DMS79 treated with DMSO at 0.1 percent for 48 hours (cell line): Measurements from ENCODE around the gene HOXA10.

Source experiments
- DNase-seq: peaks from one replicate; lab custom pipeline; 2025; lab: John Stamatoyannopoulos, UW

The HOXA10 gene

DNA sequence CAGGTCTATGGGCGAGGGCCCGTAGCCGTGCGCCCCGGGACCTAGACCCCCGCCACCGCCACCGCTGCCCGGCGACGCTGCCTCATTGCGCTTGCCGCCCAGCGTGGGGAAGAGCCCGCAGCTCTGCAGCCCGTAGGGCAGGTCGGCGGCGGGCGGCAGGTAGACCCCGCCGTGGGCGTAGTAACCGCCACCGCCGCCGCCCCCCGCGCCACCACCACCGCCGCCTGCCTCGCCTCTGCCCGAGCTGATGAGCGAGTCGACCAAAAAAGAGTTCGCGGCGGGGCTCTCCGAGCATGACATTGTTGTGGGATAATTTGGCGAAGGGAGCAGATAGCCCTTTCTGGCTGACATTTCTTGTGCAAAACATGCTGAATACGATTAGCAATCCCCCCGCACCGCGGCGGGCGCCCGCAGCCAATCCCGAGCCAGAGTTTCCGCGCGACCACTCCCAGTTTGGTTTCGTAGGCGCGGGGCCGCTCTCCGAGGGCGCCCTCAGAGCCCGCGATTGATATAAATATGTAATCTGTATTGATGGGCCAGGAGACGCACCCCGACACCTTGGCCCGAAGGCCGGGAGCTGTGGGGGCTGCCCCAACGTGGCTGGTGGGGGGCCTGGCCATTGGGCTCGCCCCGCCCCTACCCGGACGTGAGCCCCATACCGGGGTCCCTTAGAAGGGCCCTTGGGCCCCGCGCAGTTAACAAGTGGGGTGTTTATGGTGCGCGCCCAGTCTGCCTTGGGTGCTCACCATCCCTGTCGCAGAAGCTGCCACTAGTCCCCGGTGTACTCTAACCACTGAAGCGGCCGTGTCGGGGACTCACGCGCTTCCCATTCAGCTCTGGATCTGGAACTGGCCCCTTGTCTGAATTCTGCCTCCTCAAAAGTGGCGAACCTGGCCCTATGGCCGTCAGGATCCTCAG is at the start of gene HOXA10:
Gene HOXA10, minus strand, starts transcription at position 365 of the 918 bp plus-strand sequence. Its CDS starts 14 bp downstream, at position 351.
- no peak for DNase-seq

- DNase-seq, result no peak
Measured at GRCh38 chr7:27221201-27221797, 47.2 kb upstream of the HOXA10 start.

GRCh38 chr7:27220440-27220955 is 46.4 kb upstream of the HOXA10 start:
- no peak for DNase-seq

DNA sequence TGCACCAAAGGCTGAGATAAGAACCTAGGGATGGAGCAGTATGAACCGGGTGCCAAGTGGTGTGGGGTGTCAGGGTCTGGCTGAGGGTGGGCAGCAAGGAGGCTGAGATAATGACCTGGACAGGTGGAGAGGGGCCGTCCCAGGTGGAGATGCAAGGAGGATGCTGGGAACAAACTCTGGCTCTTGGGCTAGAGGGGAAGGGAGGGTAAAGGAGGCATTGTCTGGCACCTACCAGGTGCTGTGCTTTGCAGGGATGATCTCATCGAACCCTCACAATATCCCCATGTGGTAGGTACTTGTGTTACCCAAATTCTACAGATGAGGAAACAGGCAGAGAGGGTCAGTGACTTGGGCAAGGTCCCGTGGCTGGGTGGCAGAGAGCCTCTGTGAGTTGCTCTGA is 45.7 kb upstream of the HOXA10 start:
- DNase-seq, result no peak

- DNase-seq, result no peak
Measured at GRCh38 chr7:27217951-27218350, 43.8 kb upstream of the HOXA10 start.

- no peak for DNase-seq
Measured at GRCh38 chr7:27215356-27215755, 41.2 kb upstream of the HOXA10 start.

DNA sequence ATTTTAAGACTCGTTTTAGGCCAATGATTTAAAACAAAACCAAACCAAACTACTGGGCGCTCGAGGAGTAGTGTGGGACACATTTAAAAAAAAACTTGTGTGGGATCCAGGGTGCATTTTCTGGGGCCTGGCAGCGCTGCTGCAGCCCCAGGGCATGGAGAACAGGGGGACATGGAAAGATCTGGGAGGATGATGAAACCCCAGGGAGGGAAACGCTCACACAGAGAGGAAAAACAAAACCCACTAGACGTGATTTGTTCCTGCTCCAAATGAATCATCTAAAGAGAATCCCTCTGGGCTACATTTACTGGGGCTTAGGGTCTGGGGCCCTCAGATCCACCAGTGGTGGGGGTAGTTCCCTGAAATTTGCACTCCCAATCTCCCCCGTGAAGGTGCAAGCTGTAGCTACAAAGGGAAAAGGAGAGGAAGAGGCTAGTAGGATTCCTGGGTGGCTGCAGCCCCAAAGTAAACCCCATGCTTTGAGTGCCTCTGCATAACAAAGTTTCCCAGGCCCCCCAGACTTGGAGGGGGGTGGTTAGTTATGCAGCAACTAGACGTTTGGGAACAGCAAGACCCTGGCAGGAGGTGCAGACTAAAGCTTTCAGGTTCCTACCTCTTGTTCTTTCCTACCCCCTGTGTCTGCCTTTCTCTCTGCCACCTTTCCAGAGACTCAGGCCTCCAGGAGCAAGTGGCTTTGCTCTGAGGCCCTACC is 40.3 kb upstream of the HOXA10 start:
- DNase-seq, result no peak

- DNase-seq, result no peak
Measured at GRCh38 chr7:27213433-27214238, 39.5 kb upstream of the HOXA10 start.

DNA sequence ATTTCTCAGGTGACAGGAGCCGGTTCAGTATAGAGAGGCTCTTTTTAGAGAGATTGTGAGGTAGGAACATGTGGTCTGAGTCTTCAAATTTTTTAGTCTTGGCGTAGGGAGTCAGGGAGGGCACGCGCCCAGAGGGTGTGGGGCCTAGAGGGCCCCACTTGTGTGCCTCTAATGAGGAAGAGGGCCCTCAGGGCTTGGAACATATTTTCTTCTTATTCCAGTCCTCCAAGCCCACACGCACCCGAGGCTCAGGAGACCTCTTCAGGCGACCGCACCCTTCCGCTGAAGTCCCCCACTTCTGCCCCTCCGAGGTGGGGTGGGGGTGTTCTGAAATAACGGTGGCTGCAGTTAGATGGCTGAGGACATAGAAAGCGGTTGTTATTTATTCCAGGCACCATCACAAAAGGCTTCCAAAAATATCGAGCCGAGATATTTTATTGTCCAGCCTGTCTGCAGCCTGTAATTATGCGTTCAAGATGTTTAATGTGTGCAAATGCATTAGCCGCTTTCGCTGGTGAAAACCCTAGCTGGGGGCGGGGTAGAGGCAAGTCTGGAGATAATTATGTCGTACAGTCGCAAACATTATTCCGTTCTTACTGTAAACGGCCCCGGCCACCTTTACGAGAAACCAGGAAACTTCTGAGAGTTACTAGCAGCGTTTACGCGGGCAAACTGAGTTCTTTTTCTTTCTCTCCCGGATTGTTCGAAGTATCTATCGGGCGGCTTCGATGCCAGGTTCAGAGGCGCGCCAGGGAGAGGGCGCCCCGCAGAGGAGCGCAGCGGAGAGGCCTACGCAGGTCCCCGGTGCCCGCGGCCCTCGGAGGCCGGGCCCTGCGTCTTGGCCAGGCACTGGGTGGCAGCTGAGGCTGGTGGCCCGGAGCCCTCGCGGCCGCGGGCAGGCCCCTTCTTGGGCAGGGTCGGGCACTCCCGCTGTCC is 38.6 kb upstream of the HOXA10 start:
- no peak for DNase-seq

DNA sequence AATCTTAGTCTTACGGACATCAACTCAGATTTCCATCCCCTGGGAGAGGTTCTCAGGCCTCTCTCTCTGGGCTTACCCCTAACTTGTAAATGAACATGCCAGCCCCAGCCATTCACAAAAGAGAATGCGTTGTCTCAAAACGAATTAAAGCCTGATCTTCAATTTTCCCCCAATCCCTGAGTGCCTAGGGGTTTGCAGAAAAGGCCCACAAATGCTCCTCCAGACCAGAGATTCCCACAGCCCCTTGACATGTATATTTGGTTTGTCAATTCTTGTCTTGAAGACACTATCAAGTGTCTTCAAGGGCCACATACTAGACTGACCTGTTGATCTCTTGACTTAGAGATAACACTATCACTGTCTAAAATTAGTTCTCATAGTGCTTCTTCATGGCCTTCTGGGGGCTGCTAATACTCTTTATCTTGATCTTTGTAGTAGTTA is 37.7 kb upstream of the HOXA10 start:
- no peak for DNase-seq

DNA sequence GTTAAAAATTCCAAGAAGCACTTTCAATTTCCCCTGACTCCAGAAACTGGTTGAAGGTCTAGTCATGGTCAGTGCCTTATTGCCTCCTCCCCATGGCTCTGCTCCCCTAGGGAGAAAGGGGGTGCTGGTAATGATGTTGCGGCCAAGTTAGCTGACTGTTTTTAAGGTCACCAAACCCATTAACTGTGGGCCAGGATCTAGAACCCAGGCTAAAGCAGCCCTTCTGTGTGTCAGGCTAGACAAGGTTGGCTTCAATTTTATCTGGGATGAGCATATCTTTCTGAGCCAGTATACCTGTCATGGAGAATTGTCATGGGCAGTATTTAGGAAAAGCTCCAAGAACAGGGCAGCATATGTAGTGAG is 36.9 kb upstream of the HOXA10 start:
- no peak for DNase-seq

DNA sequence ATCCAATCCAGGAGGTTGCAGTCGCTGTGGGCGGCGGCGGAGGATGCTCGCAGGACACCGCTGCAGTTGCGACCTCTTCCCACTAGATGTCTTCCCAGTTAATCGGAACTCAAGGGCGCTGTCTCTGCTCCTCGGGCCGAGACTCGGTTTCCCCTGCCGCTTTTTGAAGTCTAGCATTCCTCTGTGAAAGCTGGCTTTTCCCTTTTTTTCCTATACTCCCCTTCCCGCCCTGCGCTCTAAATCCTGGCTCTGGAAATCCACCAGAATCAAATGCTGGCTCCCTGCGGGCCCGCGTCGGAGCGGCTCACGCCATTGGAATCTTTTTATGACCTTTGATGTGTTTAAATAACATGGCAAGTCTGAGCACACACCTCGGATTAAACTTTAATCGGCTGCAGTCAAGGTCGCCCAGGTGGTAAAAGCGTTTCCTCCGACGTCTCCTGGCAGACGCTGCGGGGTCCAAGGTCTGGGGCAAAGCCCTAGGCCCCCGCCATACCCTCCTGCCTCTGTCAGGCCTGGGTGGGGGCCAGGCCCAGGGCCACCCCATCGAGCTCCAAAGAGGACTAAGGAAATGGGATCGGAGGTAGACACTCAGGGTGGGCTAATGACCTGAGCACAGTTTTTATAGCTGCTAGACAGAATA is 36.4 kb upstream of the HOXA10 start:
- DNase-seq, result no peak

GRCh38 chr7:27209933-27210440 is 35.9 kb upstream of the HOXA10 start:
- no peak for DNase-seq

- no peak for DNase-seq
Measured at GRCh38 chr7:27208998-27209397, 34.9 kb upstream of the HOXA10 start.

- DNase-seq, result no peak
Measured at GRCh38 chr7:27207348-27207985, 33.3 kb upstream of the HOXA10 start.

DNA sequence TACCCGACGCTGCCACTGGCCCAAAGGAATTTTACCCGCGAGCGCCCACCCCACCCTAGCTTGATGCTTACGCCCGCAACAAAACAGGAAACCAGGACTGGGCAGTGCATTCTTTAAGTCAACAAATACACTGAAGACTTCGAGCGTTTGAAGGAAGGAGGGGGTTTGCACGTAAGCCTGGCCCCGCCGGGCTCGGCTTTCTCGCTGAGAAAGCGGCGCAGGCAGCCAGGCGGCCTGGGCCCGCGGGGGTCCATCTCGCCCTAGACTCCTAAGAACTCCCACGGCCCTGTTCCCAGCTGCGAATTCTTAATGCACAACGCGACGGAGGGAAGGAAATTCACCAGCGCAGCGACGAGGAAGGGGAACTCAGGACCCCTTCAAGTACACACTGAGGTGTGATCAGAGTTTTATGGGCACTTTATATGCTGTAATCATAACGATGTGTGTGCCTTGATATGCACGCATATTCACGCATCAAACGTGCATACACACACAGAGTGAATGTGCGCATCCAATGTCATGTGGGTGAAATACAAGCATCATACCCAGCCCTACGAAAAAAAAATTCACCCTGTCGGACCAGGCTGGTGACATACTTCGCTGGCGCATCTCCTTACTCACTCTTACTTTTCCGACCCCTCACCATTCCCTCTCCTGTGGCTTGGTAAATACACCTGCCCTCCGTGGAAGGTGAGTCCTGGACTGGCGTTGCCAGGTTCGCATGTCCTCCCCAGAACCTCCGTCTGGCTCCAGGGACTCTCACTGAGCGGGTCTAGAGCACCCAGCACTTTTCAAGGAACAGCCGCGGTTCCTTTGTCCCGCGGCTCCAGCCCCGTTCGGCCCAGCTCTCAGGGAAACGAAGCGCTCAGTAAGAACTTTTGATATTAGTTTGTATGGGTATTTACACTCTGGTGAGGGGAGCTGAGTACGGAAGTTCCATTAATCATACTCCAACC is 31.5 kb upstream of the HOXA10 start:
- DNase-seq, result no peak

GRCh38 chr7:27204851-27205322 is 30.8 kb upstream of the HOXA10 start:
- DNase-seq, result peak; percentile 11

DNA sequence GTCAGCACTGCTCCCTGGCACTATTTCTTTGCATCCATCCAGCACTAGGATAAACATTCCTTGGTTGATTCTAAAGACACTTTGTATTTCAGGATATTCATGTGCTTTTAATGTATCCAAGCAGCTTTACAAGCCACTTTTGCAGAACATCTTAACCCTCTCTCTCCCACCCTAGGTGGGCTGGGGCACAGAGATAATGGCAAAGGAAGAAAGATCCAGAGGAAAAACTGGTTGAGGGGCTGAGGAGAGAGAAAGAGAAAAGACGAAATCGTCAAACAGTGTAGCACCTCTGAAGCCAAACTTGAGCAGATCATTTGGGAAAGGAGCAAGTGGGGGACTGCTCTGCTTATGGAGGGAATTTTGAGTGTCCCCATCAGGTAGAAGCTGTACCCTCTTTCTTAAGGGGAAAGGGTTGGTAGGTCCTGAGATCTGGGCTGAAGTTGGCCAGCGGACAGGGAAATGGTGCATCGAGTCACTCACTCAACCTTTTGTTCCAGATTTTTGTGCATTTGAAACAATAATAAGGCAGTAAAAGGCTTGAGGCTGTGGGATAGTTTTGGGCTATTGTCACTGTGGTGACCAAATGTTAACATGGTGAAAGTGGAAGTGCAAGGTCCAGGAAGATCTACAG is 30.0 kb upstream of the HOXA10 start:
- no peak for DNase-seq
